Head of caudate nucleus (tissue), 42 donors: Measurements from ENCODE around the gene VKORC1L1.
"Not testable (repeated sequence)": the region's sequence is repeated elsewhere in the genome, so short reads cannot be mapped to it uniquely, and the experiment has no call there.

Experiments
- DNase-seq, 42 donors: peaks; one replicate each; pipeline versions ENCODE4 v3.0.0 to v3.0.0-alpha.2; 2020 to 2021; ENCODE audit warnings: mixed read lengths in 7 of 42
- intact Hi-C: fragments of 100-400 bp; cut with DNase I; formaldehyde crosslinking; loops from one replicate; pipeline ENCODE4 v1.15.0; 2022

The VKORC1L1 gene

DNA sequence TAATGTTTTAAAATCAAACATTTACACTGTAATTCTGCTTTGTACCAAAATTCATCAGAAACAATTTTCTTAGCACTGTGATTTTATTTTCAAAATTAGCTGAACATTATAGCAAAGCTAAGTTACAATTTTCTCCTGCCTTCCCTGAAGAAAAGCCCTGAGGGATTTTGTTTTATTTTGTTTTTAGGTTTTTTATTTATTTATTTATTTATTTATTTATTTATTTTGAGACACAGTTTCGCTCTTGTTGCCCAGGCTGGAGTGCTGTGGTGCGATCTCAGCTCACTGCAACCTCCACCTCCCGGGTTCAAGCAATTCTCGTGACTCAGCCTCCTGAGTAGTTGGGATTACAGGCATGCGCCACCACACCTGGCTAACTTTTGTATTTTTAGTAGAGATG is 119.0 kb downstream of the VKORC1L1 start:
- DNase-seq, intact Hi-C loops: not testable (repeated sequence)

- DNase-seq, result no peak
- intact Hi-C loops, result no loop called here
Measured at GRCh38 chr7:65992526-65992925, 119.7 kb downstream of the VKORC1L1 start.

DNA sequence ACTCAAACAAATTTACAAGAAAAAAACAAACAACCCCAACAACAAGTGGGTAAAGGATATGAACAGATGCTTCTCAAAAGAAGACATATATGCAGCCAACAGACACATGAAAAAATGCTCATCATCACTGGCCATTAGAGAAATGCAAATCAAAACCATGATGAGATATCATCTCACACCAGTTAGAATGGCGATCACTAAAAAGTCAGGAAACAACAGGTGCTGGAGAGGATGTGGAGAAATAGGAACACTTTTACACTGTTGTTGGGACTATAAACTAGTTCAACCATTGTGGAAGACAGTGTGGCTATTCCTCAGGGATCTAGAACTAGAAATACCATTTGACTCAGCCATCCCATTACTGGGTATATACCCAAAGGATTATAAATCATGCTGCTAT is 122.1 kb downstream of the VKORC1L1 start:
- intact Hi-C loops, DNase-seq: not testable (repeated sequence)

DNA sequence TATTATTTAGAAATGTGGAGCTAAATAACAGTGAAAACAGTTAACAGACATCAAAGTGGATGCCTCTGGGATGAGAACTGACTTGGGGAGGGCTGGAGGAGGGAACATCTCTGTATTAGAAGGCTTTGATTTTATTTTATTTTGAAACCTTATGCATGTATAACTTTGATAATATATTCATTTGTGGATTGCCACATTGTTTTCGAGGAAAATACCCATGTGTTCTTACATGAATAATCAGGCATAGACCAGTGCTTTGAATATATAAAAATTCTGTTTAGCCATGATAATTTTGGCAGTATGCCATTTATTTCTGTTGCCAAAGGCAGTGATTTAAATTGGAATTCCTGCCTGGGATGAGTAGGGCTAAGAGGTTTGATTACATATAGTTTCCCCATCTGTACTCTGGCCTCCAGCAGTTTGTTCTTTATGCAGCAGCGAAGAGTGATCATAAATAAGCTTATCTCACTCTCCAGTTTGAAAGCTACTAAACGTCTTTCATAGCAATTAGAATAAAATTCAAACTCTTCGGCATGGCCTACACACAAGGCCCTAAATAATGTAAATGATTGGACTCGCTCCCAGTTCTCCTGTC is 128.0 kb downstream of the VKORC1L1 start:
- intact Hi-C loops, DNase-seq: not testable (repeated sequence)

DNA sequence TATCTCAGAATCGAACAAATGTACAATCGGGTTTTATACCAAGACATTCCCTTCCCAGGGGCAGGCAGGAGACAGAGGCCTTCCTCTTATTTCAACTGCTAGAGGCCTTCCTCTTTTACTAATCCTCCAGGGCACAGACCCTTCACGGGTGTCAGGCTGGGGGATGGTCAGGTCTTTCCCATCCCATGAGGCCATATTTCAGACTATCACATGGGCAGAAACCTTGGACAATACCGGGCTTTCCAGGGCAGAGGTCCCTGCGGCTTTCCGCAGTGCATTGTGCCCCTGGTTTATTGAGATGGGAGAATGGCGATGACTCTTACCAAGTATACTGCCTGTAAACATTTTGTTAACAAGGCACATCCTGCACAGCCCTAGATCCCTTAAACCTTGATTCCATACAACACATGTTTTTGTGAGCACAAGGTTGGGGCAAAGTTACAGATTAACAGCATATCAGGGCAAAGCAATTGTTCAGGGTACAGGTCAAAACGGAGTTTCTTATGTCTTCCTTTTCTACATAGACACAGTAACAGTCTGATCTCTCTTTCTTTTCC is 132.3 kb downstream of the VKORC1L1 start:
- DNase-seq, intact Hi-C loops: not testable (repeated sequence)

DNA sequence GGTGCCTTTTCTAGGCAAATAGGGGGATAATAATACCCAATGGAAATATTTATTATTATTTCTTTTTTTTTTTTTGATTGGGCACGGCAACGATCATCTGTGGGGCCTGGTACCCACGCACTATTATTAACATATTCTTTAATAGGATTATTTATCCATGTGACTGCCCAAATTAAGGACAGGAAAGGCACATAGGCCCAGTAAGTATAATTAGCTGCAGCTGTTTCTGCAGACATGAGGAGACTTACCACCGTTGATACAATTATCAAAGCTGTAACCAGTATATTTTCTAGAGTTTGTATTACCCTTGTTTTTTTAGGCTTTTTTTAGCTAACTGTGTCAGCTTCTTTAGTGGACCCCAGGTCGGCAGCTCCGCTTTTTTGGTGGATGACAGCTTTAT is 134.4 kb downstream of the VKORC1L1 start:
- no peak for DNase-seq
- intact Hi-C loops, result no loop called here
